WTC11 (cell line): ENCODE measurements around the gene PTPN6. TPM values are rescaled to one million over a fixed set of nuclear protein-coding genes. Genes with fewer than 3 reads are reported as not detected.

Source experiments
- ATAC-seq: fragments of 200-7000 bp; cut with Tn5 transposase; 2 replicates; pipeline ENCODE4 v1.10.0; 2021; ENCODE audit warnings: mild to moderate bottlenecking, moderate library complexity
- CTCF ChIA-PET: fragments of 300-600 bp; sonication (Branson Sonifier 250); formaldehyde crosslinking; loops from one replicate; lab custom pipeline; 2021; ENCODE audit warnings: antibody characterized with exemption; lab: Charles Lee
- POLR2A ChIA-PET: fragments of 350-600 bp; sonication (Branson Sonifier 250); formaldehyde crosslinking; loops from one replicate; lab custom pipeline; 2021; ENCODE audit warnings: antibody characterized with exemption; lab: Charles Lee
- DNase-seq: peaks from one replicate; pipeline ENCODE4 v3.0.0; 2021; ENCODE audit warnings: low spot score
- H3K27ac Mint-ChIP-seq: 2 replicates; pipeline ENCODE4 v1.8.0; 2021; ENCODE audit warnings: mixed read lengths
- H3K27me3 Mint-ChIP-seq: 2 replicates; pipeline ENCODE4 v1.8.0; 2021; ENCODE audit warnings: low read depth, mild to moderate bottlenecking, moderate library complexity, mixed read lengths
- H3K36me3 Mint-ChIP-seq: 2 replicates; pipeline ENCODE4 v1.8.0; 2021; ENCODE audit warnings: mixed read lengths
- H3K4me1 Mint-ChIP-seq: 2 replicates; pipeline ENCODE4 v1.8.0; 2022; ENCODE audit warnings: mixed read lengths
- H3K4me3 Mint-ChIP-seq: 2 replicates; pipeline ENCODE4 v1.8.0; 2021; ENCODE audit warnings: mild to moderate bottlenecking, moderate library complexity, mixed read lengths
- H3K9me3 Mint-ChIP-seq: 2 replicates; pipeline ENCODE4 v1.8.0; 2021; ENCODE audit warnings: mixed read lengths
- ARID4B ChIP-seq: sonication (generic); formaldehyde crosslinking; IDR thresholded peaks from 2 replicates; pipeline ENCODE4 v1.8.0; 2023; ENCODE audit warnings: missing genetic modification reagents, mild to moderate bottlenecking, borderline replicate concordance
- ATF3 ChIP-seq: sonication (generic); formaldehyde crosslinking; conservative IDR thresholded peaks from 2 replicates; pipeline ENCODE4 v1.8.1; 2022; ENCODE audit warnings: mild to moderate bottlenecking, missing genetic modification reagents
- CDX4 ChIP-seq: fragments of 250-450 bp; sonication (Bioruptor Pico); IDR thresholded peaks from 2 replicates; pipeline ENCODE4 v1.9.0; 2021; ENCODE audit warnings: moderate library complexity, mild to moderate bottlenecking, inconsistent platforms, borderline replicate concordance
- CREB1 ChIP-seq: sonication (generic); formaldehyde crosslinking; IDR thresholded peaks from 2 replicates; pipeline ENCODE4 v1.8.0; 2023; ENCODE audit warnings: mild to moderate bottlenecking, missing genetic modification reagents
- ELF4 ChIP-seq: sonication (generic); formaldehyde crosslinking; IDR thresholded peaks from 2 replicates; pipeline ENCODE4 v1.8.1; 2022; ENCODE audit warnings: low read depth, mild to moderate bottlenecking, moderate library complexity, missing genetic modification reagents
- ETV6 ChIP-seq: sonication (generic); formaldehyde crosslinking; IDR thresholded peaks from 2 replicates; pipeline ENCODE4 v1.8.1; 2022; ENCODE audit warnings: mild to moderate bottlenecking, missing genetic modification reagents
- GABPB1 ChIP-seq: sonication (generic); formaldehyde crosslinking; IDR thresholded peaks from 2 replicates; pipeline ENCODE4 v1.8.1; 2023; ENCODE audit warnings: mild to moderate bottlenecking, missing genetic modification reagents
- MLX ChIP-seq: sonication (generic); formaldehyde crosslinking; IDR thresholded peaks from 2 replicates; pipeline ENCODE4 v1.8.1; 2023; ENCODE audit warnings: mild to moderate bottlenecking, missing genetic modification reagents, moderate library complexity
- PRRX2 ChIP-seq: fragments of 250-450 bp; sonication (Bioruptor Pico); IDR thresholded peaks from 2 replicates; pipeline ENCODE4 v1.8.0; 2021; ENCODE audit warnings: mild to moderate bottlenecking
- TCF7 ChIP-seq: sonication (generic); formaldehyde crosslinking; IDR thresholded peaks from 2 replicates; pipeline ENCODE4 v1.8.0; 2022; ENCODE audit warnings: mild to moderate bottlenecking, low read depth, missing genetic modification reagents, moderate library complexity
- USF2 ChIP-seq: sonication (generic); formaldehyde crosslinking; IDR thresholded peaks from 2 replicates; pipeline ENCODE4 v1.8.1; 2023; ENCODE audit warnings: mild to moderate bottlenecking, missing genetic modification reagents, moderate library complexity
- ZNF121 ChIP-seq: sonication (generic); formaldehyde crosslinking; IDR thresholded peaks from 2 replicates; pipeline ENCODE4 v1.8.0; 2023; ENCODE audit warnings: missing genetic modification reagents
- ZNF219 ChIP-seq: sonication (generic); formaldehyde crosslinking; IDR thresholded peaks from 2 replicates; pipeline ENCODE4 v1.8.0; 2023; ENCODE audit warnings: missing genetic modification reagents, mild to moderate bottlenecking, borderline replicate concordance
- ZNF416 ChIP-seq: fragments of 250-450 bp; sonication (Bioruptor Pico); IDR thresholded peaks from 2 replicates; pipeline ENCODE4 v1.9.0; 2021; ENCODE audit warnings: mild to moderate bottlenecking, inconsistent platforms
- ZNF425 ChIP-seq: fragments of 250-450 bp; sonication (Bioruptor Pico); conservative IDR thresholded peaks from 2 replicates; pipeline ENCODE4 v1.9.0; 2021; ENCODE audit warnings: mild to moderate bottlenecking
- total RNA-seq: library from RNA; stranded (reverse); gene quantifications from 3 replicates; pipeline ENCODE4 v1.2.3, GENCODE V29; 2021
- TF ChIP-seq, protein P1 (sequence below): sonication (generic); formaldehyde crosslinking; IDR thresholded peaks from 2 replicates; pipeline ENCODE4 v1.8.1; 2023; ENCODE audit warnings: mild to moderate bottlenecking, missing genetic modification reagents
- TF ChIP-seq, protein P2 (sequence below): fragments of 250-450 bp; sonication (Bioruptor Pico); IDR thresholded peaks from 2 replicates; pipeline ENCODE4 v1.9.0; 2021; ENCODE audit warnings: mild to moderate bottlenecking
- TF ChIP-seq, protein P3 (sequence below): sonication (generic); formaldehyde crosslinking; IDR thresholded peaks from 2 replicates; pipeline ENCODE4 v1.8.1; 2023; ENCODE audit warnings: mild to moderate bottlenecking, moderate library complexity, missing genetic modification reagents
- TF ChIP-seq, protein P4 (sequence below): sonication (generic); formaldehyde crosslinking; IDR thresholded peaks from 2 replicates; pipeline ENCODE4 v1.8.1; 2022; ENCODE audit warnings: mild to moderate bottlenecking, missing genetic modification reagents, moderate library complexity, borderline replicate concordance

Gene PTPN6
- total RNA-seq, 1 experiment from 2014 or later, result 27.1 TPM

GRCh38 chr12:7004287-7004803 lies 53.2 kb downstream of the PTPN6 start:
- Mint-ChIP-seq H3K9me3 (no peaks in the 10 kb centered on the region), H3K4me3 (no peak overlapping the region), H3K27ac (no peak overlapping the region), H3K36me3 (peaks cover 7% of the 10 kb centered on the region; the same call in 1 of the 2 replicates), H3K27me3 (no peaks in the 10 kb centered on the region), H3K4me1 (no peaks in the 10 kb centered on the region)
- ATAC-seq (no peak), DNase-seq (no peak)
- TF ChIP-seq TCF7 (CRISPR knock-in tag) (no peak), PRRX2 (CRISPR knock-in tag) (no peak), GABPB1 (CRISPR knock-in tag) (no peak), ZNF425 (CRISPR knock-in tag) (no peak)
- CTCF ChIA-PET, result interaction anchor here (0.8 kb wide), 1 partner anchor 104 kb away, joined by 3 read pairs; no protein-coding TSS in a partner anchor
- POLR2A ChIA-PET, result interaction anchor here (0.7 kb wide), 1 partner anchor 52 kb away, joined by 5 read pairs; no protein-coding TSS in a partner anchor

DNA sequence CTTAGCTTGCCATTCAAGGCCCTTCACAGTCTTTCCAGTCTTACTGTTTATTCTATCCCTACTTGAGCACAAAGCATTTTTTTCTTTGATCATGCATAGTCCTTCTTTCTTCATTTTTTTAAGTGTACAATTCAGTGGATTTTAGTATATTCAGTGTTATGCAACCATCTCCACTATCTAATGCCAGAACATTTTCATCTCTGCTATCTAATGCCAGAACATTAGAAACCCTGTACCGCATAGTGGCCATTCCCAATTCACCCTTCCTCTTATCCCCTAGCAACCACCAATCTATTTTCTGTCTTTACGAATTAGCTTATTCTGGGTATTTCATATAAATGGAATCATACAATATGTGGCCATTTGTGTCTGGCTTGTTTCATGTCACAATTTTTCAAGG lies 53.7 kb downstream of the PTPN6 start:
- Mint-ChIP-seq H3K27me3 (no peaks in the 10 kb centered on the region), H3K4me1 (no peaks in the 10 kb centered on the region), H3K4me3 (no peak overlapping the region), H3K36me3 (peaks cover 10% of the 10 kb centered on the region; the same call in 1 of the 2 replicates), H3K9me3 (no peaks in the 10 kb centered on the region), H3K27ac (no peak overlapping the region)
- ChIA-PET CTCF (interaction anchor here (1.3 kb wide), 1 partner anchor 14 kb away, joined by 3 read pairs; the partner anchor contains the start of gene LPCAT3), POLR2A (no interaction called here)
- DNase-seq (no peak), ATAC-seq (no peak)
- no peak for TF ChIP-seq CREB1
- no peak for TF ChIP-seq ELF4
- TF ChIP-seq ZNF121, result no peak
- no peak for TF ChIP-seq ARID4B (CRISPR knock-in tag)
- no peak for TF ChIP-seq ATF3
- TF ChIP-seq, protein P1, sequence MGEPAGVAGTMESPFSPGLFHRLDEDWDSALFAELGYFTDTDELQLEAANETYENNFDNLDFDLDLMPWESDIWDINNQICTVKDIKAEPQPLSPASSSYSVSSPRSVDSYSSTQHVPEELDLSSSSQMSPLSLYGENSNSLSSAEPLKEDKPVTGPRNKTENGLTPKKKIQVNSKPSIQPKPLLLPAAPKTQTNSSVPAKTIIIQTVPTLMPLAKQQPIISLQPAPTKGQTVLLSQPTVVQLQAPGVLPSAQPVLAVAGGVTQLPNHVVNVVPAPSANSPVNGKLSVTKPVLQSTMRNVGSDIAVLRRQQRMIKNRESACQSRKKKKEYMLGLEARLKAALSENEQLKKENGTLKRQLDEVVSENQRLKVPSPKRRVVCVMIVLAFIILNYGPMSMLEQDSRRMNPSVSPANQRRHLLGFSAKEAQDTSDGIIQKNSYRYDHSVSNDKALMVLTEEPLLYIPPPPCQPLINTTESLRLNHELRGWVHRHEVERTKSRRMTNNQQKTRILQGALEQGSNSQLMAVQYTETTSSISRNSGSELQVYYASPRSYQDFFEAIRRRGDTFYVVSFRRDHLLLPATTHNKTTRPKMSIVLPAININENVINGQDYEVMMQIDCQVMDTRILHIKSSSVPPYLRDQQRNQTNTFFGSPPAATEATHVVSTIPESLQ (CRISPR knock-in tag), result no peak
- no peak for TF ChIP-seq ZNF219 (CRISPR knock-in tag)
- TF ChIP-seq CDX4 (CRISPR knock-in tag), result no peak
- TF ChIP-seq, protein P2, sequence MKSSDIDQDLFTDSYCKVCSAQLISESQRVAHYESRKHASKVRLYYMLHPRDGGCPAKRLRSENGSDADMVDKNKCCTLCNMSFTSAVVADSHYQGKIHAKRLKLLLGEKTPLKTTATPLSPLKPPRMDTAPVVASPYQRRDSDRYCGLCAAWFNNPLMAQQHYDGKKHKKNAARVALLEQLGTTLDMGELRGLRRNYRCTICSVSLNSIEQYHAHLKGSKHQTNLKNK (CRISPR knock-in tag), result no peak
- TF ChIP-seq ETV6 (CRISPR knock-in tag), result no peak
- no peak for TF ChIP-seq USF2
- TF ChIP-seq, protein P3, sequence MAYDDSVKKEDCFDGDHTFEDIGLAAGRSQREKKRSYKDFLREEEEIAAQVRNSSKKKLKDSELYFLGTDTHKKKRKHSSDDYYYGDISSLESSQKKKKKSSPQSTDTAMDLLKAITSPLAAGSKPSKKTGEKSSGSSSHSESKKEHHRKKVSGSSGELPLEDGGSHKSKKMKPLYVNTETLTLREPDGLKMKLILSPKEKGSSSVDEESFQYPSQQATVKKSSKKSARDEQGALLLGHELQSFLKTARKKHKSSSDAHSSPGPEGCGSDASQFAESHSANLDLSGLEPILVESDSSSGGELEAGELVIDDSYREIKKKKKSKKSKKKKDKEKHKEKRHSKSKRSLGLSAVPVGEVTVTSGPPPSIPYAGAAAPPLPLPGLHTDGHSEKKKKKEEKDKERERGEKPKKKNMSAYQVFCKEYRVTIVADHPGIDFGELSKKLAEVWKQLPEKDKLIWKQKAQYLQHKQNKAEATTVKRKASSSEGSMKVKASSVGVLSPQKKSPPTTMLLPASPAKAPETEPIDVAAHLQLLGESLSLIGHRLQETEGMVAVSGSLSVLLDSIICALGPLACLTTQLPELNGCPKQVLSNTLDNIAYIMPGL, result no peak
- TF ChIP-seq, protein P4, sequence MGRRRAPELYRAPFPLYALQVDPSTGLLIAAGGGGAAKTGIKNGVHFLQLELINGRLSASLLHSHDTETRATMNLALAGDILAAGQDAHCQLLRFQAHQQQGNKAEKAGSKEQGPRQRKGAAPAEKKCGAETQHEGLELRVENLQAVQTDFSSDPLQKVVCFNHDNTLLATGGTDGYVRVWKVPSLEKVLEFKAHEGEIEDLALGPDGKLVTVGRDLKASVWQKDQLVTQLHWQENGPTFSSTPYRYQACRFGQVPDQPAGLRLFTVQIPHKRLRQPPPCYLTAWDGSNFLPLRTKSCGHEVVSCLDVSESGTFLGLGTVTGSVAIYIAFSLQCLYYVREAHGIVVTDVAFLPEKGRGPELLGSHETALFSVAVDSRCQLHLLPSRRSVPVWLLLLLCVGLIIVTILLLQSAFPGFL, result no peak
- no peak for TF ChIP-seq ZNF416
- TF ChIP-seq MLX (CRISPR knock-in tag), result no peak
